HG03139 (cell line): ENCODE data around the gene TRIO.

Experiments used
- ATAC-seq: cut with Tn5 transposase; IDR thresholded peaks from one replicate; pipeline ENCODE4 v1.9.1; 2021; ENCODE audit not compliant: unreplicated experiment

The TRIO gene

GRCh38 chr5:14183187-14183939, 40.2 kb downstream of the TRIO start:
- ATAC-seq: no peak

DNA sequence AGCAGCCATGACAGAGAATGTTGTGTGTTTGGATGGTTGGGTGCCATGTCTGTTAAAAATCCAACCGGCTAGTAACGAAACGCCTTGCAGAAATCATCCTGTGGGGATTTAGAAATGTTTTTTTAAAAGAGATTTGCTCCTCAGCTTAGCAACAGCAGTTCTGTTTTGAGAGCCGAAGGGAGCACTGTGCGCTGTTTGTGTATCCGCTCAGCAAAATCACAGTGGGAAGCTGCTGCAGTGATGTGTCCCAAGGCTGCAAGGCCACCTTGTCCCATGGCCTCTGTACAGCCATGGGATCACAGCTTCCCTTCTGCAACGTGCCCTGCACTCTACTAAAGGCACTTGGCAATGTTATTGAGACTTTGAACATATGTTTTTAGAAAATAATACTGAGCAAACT, 40.9 kb downstream of the TRIO start:
- ATAC-seq: no peak

GRCh38 chr5:14184725-14185124, 41.6 kb downstream of the TRIO start:
- no peak for ATAC-seq

DNA sequence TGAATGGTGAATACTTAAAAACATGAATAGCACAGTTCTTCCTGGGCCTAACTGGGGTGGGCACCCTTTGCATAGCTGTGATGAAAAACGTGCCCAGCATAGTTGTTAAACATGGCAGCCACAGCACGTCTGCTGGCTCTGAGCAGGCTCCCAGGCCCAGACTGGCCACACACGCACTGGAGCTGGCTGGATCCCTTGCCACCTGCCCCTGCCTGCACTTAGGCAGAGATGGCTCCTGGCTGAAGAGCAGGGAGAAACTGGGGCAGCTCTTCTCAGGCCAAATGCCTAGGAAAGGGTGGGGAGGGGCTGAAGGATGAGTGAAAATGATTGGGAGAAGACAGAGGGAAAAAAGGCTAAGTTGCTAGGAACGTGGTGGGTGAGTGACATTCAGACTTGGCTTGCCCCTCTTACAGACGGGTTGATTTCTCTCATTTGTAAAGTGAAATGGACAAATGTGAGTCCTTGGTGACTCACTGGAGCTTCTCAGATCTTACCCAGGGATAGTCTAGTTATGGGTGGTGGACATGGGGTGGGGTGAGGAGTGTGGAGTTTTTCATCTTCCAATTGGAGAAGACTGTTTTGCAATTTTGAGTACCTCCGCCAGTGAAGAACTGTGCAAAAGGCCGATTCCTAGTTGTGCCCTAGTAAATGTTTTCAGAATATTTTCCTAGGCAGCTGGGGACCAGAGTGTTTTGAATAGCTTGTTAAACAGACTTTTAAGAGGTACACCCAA, 42.4 kb downstream of the TRIO start:
- no peak for ATAC-seq

DNA sequence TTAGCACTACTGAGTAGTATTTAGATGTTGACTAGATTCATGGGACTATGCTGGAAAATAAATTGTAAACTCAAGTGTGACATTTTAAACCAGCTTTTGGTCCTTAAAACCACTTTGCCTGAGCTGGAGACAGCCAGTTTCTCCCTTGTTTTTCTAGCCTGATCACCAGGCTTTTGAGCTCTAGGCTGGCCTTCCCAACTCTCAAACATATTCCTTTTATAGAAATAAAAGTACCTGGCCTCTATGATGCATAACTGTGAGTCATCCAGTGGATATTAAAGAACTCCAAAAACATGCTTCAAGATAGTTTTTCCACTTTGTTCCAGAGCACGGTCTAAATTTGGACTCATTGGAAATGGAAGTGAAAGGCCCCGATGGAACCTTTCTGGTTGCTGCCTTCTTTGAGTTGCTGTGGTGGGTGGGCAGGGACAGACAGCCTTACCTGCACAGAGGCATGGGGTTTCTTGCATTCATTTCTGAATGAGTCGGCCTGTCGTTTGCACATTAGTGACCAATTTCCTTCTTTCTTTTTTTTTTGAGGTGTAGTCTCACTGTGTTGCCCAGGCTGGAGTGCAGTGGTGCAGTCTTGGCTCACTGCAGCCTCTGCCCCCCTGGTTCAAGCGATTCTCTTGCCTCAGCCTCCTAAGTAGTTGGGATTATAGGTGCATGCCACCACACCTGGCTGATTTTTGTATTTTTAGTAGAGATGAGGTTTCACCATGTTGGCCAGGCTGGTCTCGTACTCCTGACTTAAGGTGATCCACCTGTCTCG, 43.1 kb downstream of the TRIO start:
- no peak for ATAC-seq

GRCh38 chr5:14187157-14187556, 44.0 kb downstream of the TRIO start:
- ATAC-seq: no peak

DNA sequence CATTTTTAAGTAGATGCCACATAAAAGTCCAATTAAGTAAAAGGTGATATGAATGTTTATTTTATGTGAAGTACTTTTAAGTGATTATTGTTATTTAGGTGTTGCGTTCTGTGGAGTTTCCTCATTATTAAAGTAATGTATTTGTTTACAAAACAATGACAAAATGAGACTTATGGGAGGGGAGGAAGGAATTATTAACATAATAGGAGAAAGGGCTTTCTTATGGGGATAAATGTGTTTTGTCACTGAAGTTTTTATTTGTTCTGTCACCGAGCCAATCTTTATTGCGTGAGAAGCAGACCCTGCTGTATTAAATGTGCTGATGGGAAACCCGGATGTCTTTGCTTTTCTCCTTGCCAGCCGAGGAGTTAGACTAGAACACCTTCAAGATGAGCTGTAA, 44.5 kb downstream of the TRIO start:
- no peak for ATAC-seq

GRCh38 chr5:14188778-14189177, 45.6 kb downstream of the TRIO start:
- no peak for ATAC-seq

DNA sequence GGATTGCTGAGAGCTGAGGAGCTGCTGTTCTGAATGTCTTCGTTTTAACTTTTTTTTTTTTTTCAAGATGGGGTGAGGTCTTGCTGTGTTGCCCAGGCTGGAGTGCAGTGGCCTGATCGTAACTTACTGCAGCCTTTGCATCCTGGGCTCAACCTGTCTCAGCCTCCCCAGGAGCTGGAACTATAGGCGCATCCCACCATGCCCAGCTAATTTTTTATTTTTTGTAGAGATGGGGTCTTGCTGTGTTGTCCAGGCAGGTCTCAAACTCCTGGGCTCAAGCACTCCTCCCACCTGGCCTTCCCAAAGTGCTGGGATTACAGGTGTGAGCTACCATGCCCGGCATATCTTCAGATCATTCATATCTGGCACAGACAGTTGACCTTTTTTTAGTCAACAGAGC, 46.5 kb downstream of the TRIO start:
- ATAC-seq: no peak

GRCh38 chr5:14190194-14191164, 47.3 kb downstream of the TRIO start:
- no peak for ATAC-seq

DNA sequence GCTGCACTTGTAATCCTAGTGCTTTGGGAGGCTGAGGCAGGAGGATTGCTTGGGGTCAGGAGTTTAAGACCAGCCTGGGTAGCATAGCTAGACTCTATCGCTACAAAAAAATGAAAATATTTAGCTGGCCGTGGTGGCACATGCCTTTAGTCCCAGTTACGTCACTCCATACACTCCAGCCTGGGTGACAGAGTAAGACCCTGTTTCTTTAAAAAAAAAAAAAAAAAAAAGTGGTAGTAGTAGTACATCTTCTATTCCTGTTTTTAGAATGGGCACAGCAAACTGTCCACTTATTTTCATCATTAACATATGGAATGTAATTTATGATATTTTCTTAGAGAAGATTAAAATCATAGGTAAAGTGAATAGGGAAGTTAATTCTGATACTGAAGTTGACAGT, 48.2 kb downstream of the TRIO start:
- ATAC-seq: no peak

DNA sequence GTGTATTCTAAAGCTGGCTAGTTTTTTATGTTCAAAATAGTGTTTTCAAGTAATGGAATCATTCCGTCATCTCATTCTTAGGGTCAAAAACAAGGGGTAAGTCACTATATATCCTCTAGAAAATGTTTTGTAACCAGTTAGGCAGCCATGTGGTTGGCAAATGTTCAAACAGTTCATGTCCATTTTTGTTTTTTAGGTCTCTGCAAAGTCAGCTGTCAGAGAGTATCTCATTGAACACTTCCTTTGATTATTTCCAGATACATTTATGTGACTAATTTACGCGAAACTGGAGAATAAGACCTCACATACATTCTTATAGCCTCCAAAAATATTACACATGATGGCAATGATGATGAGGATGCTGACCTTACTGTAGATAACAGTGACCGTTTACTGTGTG, 50.4 kb downstream of the TRIO start:
- ATAC-seq: no peak

DNA sequence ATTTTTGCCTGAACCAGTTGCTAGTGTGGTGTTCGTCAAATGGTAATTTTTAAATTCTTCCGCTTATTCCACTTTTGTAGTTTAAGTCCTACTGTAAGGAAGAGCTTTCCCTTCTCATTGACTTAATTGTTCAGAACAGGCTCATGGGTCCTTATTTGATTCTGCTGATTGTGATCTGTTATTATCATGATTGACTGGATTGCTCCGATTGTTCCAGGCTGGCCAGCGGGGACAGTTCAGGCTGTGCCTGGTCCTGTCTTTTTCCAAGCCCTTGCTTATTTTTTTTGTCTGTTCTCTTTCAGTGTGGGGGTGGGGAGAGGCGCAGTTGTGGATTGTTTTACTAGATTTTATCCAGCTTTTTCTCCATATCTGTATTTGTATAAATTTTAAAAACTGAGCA, 52.4 kb downstream of the TRIO start:
- no peak for ATAC-seq

DNA sequence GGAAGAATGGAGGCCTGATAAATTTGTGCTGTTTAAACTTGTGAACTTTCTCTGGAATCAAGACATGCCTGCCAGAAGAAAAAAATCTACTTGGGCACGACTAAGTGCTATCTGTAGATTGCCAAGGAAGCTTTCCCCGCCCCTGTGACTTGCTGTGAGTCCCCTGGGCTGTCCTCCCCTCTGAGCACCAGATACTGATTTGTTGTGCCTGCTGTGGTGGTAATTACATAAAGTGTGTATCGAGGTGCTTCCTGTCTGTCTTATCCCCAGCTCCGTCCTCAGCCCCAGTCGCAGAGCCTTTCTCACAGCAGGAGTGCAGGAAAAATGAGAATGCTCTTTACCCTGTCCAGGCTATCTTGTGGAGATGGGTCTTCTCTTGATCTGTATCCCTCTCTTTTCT, 53.9 kb downstream of the TRIO start:
- ATAC-seq: no peak

DNA sequence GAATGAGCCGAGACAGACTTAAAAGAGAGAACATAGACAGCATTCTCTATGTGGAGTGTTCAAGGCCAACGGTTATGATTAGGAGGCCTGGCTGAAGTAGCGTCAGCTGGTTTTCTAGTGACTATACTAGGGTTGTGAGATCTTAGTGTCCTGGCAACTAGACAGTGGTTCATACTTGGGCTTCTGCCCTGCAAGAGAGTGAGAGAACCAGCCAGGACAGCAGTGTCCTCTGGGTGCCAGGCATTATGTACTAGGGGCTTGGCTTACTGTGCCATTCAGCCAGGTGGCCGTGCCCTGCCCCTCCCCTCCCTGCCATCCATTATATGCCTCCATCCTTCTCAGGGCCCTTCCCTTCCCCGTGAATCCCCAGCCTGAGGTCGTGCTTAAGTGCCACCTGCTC, 56.8 kb downstream of the TRIO start:
- no peak for ATAC-seq

DNA sequence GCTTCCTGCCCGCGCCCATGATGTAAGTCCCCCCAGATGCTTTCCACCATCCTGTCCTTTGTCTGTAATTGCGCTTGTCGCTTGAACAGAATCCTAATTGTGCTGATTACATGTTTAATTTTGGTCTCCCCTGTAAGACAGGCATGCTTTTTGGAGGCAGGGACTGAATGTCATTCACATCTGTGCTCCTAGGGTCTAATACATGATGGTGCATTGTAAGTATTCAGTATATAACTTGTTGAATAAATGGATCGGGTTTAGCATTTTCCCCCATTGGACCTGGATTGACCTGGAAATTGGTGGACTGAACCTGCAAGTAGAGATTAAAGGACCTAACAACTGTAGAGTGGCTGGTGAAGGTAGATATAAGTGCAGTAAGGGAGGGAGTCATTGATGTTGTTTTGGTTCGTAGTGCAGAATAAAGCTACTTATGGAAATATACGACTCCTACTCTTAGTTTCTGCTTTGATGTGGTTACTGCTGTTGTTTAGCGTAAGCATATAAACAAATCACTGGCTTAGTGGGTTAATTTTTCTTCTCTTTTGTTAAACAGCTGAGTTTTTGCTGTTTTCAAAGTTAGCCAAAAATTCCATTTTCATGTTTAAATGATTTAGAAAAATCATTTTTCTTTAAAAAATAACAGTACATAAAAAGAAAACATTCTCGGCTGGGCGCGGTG, 57.3 kb downstream of the TRIO start:
- no peak for ATAC-seq

DNA sequence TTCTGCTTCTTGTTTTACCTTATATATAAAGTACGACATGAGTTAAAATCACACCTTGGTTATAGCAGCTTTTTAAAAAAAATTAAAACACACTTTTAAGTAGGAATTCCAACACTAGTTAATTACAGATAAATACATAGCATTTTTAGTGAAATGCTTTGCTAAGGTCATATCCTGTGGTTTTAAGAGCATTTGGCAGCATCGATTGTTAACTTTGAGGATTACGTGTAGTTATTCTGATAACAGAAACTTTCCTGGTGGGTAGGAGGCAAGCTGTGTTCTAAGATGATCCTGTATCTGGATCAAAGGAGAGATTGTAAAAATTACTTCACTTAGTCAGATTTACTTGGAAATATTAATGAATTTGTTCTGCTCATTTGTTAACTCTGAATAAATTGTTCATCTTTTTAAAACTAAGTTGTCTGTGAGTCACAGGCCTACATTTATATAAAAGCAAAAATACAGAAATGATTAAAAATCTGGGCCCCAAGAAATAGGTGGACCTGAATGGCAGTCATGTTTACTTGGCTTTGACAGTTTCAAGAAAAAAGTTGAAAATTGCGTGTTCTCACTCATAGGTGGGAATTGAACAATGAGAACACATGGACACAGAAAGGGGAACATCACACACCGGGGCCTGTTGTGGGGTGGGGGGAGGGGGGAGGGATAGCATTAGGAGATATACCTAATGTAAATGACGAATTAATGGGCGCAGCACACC, 58.3 kb downstream of the TRIO start:
- ATAC-seq: no peak

- no peak for ATAC-seq
Measured at GRCh38 chr5:14202462-14202861, 59.3 kb downstream of the TRIO start.

DNA sequence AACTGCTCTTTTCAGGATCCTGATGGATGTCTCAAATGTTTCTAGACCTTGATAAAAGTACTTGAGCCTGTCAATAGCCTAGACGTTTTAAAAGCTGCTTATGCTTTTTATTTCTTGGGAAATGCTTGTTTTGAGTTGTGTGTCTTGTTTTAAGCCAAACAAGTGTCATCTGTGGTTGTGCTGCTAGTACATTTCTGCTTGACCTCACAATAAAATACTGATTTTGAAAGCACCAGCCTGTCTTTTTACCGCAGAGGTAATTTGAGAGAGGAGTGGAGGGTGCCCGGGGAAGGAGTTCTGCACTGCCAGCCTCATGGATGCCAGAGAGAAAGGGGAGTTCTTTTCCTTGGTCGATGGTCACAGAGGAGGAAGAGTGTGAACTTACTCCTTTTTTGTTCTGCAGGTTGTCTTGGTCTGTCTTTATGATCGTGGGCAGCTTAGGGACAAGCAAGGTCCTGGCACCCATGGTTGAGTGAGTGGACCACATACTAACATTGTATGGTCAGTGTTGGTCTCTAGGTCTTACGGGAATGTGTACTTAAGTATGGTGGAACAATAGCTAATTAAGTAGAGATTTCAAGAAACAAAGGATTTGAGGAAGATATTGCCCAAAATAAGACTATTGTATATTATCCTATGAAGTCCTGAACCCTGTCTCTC, 61.0 kb downstream of the TRIO start:
- no peak for ATAC-seq
